Fibroblast of gingiva (primary cell): ENCODE results near the gene GLDN.
"Not testable (repeated sequence)": the region's sequence is repeated elsewhere in the genome, so short reads cannot be mapped to it uniquely, and the experiment has no call there.

Source experiments
- DNase-seq: peaks from one replicate; pipeline ENCODE4 v3.0.0-alpha.2; 2011; ENCODE audit warnings: low read depth

Gene GLDN

DNA sequence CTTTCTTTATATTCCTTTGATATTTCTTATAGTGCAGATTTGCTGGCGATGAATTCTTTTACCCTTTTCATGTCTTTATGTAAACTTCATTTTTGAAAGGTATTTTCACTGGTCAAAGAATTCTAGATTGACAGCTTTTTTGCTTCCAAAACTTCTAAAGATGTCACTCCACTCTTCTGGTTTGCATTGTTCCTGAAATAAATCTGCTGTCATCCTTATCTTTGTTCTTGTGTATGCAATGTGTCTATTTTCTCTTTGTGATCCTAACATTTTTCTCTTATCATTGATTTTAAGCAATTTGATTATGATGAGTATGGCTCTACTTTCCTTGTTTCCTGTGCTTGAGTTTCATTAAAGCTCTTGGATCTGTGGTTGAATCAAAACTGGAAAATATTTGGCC is 103.4 kb downstream of the GLDN start:
- DNase-seq = no peak

DNA sequence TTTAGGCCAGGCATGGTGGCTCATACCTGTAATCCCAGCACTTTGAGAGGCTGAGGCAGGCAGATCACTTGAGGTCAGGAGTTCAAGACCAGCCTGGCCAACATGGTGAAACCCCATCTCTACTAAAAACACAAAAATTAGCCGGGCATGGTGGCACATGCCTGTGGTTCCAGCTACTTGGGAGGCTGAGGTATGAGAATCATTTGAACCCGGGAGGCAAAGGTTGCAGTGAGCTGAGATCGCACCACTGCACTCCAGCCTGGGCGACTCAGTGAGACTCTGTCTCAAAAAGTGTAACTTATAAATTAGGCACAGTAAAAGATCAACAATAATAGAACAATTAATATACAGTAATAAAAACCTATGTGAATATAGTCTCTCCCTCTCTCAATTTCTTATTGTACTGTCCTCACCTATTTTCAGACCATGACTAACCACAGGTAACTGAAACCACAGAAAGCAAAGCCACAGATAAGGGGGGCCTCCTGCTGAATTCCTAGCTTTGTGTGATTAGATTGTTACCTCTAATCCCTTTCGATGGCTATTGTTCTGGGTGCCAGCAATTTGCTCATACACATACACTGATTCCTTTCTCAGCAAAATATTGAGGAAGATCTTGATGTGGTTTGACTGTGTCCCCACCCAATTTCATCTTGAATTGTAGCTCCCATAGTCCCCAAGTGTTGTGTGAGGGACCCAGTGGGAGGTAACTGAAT is 104.7 kb downstream of the GLDN start:
- not testable (repeated sequence) for DNase-seq

DNA sequence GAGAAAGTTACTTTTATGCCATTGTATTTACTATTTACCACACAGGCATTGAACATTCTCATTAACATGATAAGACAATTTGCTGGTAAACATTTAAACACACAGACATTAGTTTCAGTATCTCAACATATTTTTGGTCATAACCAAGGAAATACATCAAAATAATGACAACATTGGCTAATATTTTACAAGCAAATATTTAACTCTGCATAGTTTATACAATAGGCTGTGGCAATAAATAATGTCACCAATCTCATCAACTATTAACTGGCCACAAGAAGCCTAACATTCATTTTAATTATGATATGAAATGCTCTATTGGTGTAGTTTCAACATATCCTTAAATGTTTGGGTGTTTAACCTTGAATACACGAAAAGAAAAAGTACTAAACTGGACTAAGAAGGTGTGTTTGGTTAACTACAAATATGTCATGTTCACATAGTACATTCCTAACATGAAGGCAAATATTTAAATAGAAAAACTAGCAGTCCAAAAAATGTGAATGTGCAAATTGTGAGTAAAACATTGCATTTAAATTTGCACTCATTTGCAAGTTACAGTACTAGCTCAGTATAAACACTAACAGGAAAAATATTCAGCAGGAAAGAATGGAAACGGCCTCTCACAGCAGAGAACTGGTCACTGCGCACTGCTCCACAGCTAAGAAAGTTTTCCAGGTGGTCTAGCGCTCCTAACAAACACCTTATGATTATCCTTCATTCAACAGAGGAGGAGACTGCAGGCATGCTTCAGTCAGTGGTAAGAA is 106.6 kb downstream of the GLDN start:
- DNase-seq = no peak

DNA sequence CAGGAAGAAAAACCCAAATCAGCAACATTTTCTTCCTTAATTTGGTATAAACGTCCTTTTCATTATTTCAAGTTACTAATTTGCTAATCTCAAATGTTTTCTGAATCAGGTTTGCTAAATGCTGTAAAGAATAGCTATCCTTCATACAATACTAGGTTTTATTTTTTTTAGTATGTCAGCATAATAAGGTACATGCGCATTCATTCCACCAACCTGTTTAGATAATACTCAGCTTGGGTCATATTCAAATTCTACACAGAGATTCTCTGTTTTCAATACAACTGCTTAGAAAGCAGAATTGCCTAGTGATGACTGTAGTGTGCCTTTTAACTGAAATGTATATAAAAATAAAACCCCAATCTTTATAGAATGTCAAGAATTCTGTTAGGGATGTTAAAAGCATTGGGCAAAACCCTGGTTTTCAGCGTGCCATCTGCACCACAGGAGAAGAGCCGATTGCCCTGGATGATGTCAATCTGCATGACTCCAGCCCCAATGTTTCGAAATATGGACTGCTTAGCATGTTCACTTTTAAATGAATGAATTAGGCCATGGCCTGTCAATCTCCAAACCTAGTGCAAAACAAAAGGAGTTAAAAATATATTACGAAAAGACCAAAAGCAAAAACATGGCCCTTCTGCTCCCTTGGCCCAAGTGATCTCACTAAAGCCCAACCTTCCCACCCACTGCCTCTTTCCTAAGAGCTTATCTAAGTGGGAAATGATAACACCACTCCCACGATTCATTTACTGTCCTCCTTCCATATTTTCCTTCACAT is 107.4 kb downstream of the GLDN start:
- peak; percentile 11 for DNase-seq

DNA sequence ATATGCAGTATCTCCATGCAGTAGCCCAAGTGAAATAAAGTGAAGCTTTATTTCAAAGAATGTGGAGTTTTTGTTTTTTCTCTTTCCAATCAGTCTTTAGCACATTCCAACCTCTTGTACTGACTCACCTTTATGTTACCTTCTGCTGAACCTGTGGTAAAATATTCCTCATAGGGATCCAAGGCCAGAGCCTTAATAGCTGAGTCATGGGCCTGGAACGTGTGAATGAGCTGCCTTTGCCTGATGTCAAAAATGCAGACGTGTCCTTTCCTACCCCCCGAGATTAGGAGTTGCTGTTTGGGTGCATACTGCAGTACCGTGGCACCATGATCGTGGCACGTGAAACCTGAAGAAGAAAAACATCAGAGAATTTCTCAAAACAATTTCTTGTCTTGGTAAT is 108.5 kb downstream of the GLDN start:
- no peak for DNase-seq
